GM21723 (cell line): Measurements from ENCODE around the gene SLC2A8.

Source experiments
- ATAC-seq: cut with Tn5 transposase; IDR thresholded peaks from one replicate; pipeline ENCODE4 v1.9.1; 2021; ENCODE audit warnings: mild to moderate bottlenecking, moderate library complexity; ENCODE audit not compliant: unreplicated experiment

SLC2A8 gene, protein sequence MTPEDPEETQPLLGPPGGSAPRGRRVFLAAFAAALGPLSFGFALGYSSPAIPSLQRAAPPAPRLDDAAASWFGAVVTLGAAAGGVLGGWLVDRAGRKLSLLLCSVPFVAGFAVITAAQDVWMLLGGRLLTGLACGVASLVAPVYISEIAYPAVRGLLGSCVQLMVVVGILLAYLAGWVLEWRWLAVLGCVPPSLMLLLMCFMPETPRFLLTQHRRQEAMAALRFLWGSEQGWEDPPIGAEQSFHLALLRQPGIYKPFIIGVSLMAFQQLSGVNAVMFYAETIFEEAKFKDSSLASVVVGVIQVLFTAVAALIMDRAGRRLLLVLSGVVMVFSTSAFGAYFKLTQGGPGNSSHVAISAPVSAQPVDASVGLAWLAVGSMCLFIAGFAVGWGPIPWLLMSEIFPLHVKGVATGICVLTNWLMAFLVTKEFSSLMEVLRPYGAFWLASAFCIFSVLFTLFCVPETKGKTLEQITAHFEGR

DNA sequence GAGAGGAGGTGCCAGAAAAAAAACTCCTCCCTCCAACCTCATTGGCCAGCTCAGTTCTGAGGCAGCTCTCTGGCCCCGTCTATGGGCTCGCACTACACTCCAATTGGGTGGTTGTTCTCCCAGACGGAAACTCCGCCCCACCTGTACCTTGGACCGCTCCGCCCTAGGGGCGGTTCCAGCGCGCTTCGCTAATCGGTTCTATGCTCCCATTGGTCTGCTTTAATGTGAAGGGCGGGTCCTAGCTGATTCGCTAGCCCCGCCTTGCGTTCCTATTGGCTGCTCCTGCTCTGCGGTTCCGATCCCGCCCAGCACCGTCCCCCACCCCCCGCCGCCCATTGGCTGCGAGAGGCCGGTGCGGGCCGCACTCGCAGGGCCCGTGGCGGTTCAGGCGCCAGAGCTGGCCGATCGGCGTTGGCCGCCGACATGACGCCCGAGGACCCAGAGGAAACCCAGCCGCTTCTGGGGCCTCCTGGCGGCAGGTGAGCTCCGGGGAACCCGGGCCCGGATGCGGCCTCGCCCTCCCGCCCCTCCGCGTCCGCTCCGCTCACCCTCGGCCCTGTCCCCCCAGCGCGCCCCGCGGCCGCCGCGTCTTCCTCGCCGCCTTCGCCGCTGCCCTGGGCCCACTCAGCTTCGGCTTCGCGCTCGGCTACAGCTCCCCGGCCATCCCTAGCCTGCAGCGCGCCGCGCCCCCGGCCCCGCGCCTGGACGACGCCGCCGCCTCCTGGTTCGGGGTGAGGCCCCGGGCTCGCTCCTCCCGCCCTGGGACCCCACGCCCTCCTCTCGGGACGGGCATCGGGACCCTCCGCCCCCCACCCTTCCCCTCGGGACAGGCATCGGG is at the start of gene SLC2A8:
TSS of gene SLC2A8 (plus strand) at position 362 of the 838 bp plus-strand sequence. CDS start at position 424, 62 bp downstream.
- peak; percentile 96 for ATAC-seq

DNA sequence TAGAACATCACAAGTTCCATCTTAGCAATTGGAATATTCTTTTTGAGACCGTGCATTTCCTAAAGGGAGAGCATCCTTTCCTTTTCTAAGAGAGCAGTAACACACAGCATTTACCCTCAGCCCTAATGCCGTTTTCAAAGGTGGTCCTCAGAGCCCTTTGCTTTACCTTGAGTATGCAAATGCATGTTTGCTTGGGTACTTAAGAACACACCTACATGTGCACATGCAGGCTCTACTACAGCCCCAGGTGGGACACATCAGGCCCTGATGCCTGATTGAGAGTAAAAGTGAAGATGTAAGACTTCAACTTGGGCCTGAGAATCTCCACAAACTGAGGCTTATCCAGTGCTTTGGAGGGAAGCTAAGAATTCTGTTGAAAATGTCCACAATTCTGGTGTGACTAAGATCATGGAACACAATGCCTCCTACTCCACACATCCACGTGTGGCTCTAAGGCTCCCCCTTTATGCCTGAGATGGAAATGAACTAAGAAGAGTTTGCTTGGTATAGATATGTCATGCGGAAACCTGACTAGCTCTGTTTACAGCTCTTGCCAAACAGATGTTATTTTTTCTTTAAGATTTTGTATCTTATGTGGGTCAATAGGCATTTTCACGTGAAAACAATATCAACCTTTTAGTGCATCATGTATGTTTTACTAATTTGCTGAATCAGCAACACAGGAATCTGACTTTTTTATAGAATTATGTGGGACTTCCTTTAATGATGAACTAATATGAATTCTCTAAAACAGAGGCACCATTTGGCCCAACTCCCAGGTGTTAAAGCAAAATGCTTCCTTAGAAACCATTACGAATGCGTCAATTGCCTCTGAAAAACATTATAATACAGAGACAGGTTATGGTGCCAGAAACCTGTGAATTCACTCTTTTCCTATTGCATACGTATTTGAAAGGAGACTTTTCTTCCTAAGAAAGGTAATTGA is 48.9 kb upstream of the SLC2A8 start:
- ATAC-seq, result no peak

DNA sequence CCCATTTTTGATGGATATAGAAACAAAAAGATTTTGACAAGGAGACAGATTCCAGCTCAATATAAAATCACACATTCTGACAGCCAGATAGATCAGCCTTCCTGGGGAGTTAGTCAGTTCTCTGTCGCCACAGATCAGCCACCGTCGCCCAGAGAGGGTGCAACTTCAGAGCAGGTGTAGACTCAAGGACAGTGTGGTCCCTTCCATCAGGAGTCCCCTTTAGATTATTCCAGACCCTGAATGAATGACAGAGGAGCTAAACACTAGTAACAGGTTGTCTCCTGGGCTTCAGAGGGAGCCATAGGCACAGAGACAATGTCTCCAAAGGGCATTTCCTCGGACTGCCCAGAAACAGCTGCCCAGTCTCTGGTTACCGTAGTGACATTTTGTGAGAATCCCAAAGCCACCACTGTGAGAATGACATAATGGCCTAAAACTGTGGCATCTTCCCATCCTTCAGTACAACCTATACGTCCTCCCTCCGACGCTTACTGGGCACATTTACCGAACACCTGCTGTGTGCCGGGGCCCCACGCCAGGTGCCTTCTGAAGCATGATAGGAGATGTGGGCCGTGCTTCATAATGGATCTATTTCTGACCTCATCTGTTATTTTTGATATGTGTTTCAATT is 47.4 kb upstream of the SLC2A8 start:
- no peak for ATAC-seq

DNA sequence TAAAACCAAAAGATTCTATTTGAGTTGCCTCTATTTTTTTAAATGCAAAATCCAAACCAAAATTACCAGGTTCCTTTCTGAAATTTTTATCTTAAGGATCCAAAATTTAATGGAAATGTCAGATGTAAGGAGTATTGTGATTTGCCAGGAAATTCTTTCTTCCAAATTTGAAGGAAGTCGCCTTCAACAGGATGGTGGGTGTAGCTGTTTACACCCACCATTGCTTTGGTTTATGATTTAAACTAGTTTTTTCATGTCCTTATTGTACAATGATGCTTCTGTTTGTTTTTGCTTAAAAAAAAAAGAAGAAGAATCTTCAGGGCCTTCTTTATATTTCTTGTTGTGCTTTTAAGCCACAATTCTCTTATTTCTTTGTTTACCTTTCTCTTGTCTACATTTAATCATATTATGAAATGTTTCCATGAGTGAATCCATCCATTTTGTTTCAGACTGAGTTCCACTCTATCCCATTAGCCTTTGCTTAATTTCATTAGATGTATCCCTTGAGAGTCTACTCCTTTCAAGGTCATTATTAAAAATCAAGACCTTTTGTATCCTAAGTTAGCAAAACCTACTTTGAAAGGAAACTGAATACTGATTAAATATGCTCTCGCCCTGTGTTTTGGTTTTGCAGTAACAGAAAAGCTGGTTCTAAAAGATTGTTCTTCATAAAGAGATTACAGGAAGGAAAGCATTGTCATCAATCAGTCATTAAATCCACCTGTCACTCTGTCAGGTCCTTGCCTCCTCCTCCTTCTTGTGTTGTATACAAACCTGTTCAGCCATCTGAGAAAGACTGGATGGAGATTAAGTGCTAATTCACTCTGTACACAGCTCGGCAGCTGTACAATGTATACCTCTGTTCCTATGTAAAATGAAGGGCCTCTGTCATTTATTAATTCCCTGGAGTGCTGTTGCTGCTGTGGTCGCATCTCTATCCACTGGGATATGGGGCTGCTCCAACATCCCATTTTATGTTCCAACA is 45.5 kb upstream of the SLC2A8 start:
- no peak for ATAC-seq

DNA sequence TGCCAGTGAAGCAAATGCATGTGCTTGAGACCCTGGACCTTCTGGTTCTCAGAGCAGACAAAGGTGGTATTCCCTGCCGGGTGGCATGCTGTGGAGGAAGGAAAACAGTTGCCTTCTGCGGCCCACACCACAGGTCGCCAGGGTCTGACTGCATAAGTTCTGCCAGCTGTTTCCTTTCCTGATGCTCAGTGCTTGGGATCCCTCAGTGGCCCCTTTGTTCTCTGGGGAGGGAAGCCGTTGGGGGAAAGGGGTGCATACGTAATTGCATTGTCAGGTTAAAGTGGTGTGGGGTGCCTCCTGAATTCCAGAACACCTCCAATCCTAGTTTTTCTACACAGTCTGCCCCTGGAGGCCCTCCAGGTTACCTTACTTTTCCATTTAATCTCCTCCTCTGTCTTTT is 43.1 kb upstream of the SLC2A8 start:
- no peak for ATAC-seq

DNA sequence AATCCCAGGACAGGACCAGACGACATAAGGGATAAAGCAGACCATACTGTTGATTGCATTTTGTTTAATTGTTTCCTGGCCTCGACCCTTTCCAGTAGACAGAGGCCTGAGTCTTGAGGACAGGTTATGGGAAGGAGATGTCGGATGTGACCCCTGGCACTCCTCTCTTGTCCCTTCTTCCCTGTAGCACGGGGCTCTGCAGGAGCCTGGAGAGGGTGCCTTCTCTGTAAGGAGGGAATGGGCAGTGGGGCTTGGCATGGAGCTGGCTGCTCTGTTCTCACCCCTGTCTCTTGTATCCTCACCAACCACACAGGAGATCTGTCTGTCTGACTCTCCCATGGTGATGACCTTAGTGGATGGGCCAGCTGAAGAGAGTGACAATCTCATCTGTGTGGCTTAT is 40.1 kb upstream of the SLC2A8 start:
- no peak for ATAC-seq

DNA sequence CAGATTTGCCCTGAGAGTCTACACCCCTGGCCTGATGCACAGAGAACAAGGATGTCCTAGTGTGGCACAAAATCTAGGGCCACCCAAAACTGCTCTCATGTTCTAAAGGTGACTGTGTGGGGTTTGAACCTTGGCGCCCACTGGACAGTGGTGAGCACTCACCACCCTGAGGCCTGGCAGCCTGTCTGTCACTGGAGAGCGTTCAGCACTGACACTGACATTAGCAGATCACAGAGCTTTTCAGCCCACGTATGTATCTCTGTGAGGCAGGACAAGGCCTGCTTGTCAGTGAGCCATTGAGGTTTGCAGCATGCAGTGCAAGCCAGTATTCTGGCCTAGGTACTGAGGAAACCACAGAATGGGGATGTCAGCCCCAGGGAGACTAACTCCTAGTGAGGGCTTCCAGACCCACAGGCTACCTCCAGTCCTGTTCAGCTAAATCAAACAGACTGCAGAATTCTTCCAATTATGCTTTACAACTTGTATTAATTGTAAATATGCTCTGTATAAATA is 38.9 kb upstream of the SLC2A8 start:
- no peak for ATAC-seq

DNA sequence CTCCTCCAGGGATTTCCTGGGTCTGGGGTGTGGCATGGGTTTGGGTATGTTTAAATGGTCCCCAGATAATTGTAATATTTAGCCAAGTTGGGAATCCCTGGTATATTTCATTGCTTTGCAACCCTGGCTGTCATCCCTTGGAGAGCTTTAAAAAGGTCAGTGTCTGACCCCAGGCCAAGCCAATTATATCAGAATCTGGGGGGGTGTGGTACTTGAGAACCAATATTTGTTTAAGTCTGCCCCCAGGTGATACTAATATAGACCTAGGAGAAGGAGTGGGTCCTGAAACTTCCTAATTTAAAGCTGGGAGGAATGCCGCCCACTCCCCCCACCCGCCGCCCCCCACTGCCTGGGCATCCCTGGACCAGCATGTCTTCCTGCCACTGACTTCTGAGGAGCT is 38.2 kb upstream of the SLC2A8 start:
- no peak for ATAC-seq

DNA sequence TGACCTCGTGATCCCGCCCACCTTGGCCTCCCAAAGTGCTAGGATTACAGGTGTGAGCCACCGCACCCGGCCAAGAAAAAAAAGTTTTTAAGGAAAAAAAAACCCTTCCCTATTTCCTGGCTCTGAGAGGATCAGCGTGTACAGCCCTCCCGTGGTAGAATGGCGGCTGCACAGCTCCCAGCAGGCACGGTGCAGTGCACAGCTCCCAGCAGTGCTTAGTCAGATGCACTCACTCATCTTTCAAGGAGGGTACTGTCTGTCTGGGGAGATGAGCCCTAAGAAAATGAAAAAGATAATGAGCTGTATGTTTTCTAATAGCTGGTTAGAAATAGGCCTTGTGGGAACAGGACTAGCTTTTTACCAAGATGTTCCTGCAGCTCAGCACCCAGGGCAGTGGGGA is 36.7 kb upstream of the SLC2A8 start:
- ATAC-seq, result no peak

DNA sequence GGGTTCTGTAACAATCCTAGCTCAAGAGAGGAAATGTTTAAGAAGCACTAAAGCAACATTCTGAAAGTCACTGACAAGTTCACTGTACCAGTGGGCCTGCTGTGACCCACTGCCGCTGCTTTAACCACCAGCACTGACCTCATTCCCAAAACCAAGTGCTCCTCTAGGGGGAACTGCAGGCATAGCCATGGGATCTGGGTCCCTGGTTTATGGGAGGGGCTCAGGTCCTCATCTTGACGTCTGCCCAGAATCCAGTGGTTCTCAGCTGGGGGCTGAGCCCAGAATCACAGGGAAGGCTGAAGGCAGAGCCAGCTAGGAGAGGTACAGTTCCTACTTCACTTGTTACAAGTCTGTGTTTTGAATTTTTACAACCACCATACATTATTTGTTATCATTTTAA is 36.1 kb upstream of the SLC2A8 start:
- ATAC-seq, result no peak

DNA sequence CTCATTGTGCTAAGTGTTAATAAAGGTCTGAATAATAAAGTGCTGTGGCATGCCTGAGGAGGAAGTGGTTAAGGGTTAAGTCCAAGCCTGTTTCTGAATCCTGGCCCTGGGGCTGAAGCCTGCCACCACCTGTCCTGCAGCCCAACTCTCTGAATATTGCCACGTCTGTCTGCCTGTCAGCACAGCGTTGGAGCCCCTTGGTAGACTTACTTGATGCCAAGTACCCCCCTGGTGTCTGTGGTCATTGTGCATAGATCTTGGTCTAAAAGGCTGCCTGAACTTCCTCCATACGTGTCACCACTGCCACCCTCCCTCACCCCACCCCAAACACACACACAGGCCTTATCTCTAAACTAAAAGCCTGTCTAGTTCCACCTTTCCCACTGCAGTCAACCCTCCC is 35.4 kb upstream of the SLC2A8 start:
- ATAC-seq, result no peak

DNA sequence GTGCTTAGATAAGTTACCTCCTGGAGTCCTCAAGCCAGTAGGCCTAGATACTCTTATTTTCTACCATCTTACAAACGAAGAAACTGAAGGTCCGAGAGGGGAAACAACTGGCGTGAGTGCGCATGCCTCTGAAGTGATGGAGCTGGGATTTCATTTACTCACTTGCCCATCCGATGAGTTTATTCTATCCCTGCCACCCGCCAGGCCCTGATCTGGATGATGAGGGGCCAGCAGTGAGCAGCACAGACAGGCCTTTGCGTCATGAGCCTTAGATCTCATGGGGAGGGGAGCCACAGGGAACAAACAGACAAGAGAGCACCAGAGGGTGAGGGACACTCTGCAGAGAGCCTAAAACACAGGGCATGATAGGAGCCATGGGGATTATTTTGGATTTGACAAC is 34.1 kb upstream of the SLC2A8 start:
- no peak for ATAC-seq

DNA sequence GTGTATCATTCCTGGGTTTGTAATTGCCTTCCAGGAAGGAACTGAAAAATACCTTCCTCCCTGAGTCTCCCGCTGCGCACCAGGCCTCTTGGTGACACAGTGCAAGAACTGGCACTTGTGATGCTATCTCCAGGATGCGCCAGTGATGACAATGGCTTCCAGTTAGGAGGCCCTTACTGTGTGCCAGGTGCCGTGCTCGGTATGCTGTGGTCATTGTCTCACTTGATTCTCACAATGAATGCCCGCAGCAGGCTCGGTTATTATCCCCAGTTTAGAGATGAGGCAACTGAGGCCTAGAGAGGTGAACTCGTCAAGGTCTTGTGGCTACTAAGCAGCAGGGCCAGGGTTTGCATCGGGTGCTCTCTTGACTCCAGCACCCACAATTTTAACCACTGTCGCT is 31.5 kb upstream of the SLC2A8 start:
- no peak for ATAC-seq

DNA sequence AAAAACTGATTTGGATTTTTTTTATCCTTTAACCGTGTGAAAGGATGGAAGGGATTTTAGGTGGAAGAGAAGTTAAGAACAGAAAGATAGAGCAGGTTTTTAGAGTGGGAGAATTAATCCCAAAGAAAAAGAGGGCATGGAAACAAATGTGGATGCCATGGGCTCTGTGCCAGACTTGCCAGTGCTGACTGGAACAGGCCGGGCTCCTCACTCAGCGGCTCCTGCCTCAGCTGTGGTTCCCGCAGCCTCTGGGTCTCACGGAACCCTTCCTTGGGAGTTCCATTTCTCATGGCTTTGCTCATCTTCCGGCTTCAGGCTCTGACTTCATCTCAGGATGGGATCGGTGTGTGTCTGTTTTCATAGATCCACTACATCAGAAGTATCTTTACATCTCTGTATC is 30.4 kb upstream of the SLC2A8 start:
- no peak for ATAC-seq

DNA sequence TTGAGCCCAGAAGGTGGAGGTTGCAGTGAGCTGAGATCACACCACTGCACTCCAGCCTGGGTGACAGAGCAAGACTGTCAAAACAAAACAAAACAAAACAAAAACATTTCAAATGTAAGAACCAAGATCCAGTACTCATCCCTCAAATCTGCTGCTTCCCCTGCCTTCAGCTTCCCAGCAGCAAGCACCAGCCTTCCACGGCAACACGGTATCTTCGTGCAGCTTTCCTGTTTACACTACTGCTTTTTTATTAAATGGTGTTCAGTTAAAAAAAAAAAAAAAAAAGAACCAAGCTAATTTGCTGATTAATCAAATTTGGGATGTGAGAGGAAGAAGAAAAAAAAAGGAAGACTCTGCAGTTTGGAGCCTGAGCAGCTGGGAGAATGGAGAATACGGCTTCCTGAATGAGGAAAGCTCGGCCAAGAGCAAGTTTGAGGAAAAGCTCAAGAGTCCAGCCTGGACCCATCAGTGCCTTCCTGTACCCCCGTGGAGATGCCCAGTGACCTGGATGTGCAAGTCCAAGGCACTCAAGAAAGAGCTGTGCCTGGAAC is 28.0 kb upstream of the SLC2A8 start:
- no peak for ATAC-seq

DNA sequence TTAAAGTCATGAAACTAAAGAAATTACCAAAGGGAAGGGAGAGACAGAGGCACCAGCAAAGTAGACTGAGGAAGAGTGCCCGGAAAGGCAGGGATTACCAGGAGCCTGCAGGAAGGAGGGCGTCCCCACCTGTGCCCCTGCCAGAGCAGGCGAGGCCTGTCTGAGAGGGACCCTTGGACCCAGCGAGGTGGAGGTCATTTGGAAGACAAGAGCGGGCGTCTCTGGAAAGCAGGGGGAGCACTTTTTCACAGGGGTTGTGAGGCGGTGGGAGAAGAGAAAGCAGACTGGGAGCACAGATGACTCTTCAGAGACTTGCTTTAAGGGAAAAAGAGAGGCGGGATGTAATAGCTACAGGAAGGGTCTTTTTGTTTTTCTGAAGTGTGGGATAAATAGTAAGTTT is 27.5 kb upstream of the SLC2A8 start:
- ATAC-seq, result no peak

DNA sequence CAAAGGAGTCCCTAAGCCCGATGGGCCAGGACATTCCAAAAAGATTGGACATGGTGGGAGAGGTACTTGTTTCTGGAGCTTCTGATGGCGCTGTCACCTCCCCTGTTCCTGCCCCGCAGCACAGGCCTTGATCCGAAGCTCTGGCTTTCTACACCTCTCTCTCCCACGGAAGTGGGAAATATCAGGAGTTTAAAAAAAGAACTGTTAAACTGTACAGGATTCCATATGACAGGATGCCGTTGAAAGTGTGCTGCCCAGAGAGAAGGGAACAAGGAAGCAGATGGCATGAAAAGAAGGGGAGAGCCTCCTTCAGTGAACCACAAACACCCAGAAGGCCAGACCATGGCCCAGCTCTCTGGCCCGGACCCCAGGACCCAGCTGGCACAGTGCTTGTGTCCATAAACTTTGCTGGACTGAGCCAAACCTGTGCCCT is 26.8 kb upstream of the SLC2A8 start:
- no peak for ATAC-seq
